Ovary (tissue), 9 donors: ENCODE results near the gene HIF1A. TPM values are rescaled to one million over a fixed set of nuclear protein-coding genes. Genes with fewer than 3 reads are reported as not detected.

Experiments
- DNase-seq, 5 donors: peaks; one replicate each; pipeline ENCODE4 v3.0.0-alpha.2; 2019 to 2020
- H3K27ac ChIP-seq, 2 donors: fragments of 200-600 bp; one replicate each; pipeline versions ENCODE4 v1.5.1 to v1.8.0; 2019 to 2022
- H3K27me3 ChIP-seq: fragments of 200-600 bp; one replicate; pipeline ENCODE4 v1.8.0; 2022
- H3K36me3 ChIP-seq: fragments of 200-600 bp; sonication (generic); one replicate; pipeline ENCODE4 v1.5.1; 2019
- H3K4me1 ChIP-seq: one replicate; pipeline ENCODE4 v1.8.1; 2013; ENCODE audit warnings: mild to moderate bottlenecking, moderate library complexity; ENCODE audit not compliant: insufficient read depth
- H3K4me3 ChIP-seq: fragments of 200-600 bp; sonication (generic); one replicate; pipeline ENCODE4 v1.5.1; 2017
- H3K9me3 ChIP-seq, 2 donors: fragments of 200-600 bp in 1 of 2; sonication (generic) in 1 of 2; one replicate each; pipeline versions ENCODE4 v1.5.1 to v1.8.1; 2013 to 2019; ENCODE audit warnings: mild to moderate bottlenecking in 1 of 2, moderate library complexity in 1 of 2
- EP300 ChIP-seq: sonication (generic); formaldehyde crosslinking; IDR thresholded peaks from one replicate; pipeline ENCODE4 v1.6.1; 2017; ENCODE audit warnings: antibody characterized with exemption
- POLR2A ChIP-seq: fragments of 450-650 bp; IDR thresholded peaks from one replicate; pipeline ENCODE4 v1.6.1; 2017; ENCODE audit warnings: antibody characterized with exemption, mild to moderate bottlenecking, moderate library complexity
- whole genome bisulfite sequencing, 3 donors: extraction: QIAGEN DNeasy Blood & Tissue Kit in 1 of 3; methylation state at CpG; one replicate each; pipeline versions ENCODE4 v1.1.5 to v1.1.7; 2013 to 2017; 5-methylcytosine and 5-hydroxymethylcytosine counted together
- intact Hi-C, 4 donors: fragments of 100-400 bp; cut with DNase I; formaldehyde crosslinking; loops; one replicate each; pipeline versions ENCODE4 v1.11.0 to v1.15.1; 2022 to 2023
- polyA plus RNA-seq, 2 donors: library from polyadenylated mRNA; stranded (reverse); fragments of 200-250 nt in 1 of 2; fragments of 350-450 nt in 1 of 2; fragmentation: Illumina TruSeq in 1 of 2; extraction: RNeasy Lipid Tissue Mini Kit (QIAGEN cat#74804) in 1 of 2; gene quantifications; one replicate each; pipeline ENCODE4 v1.2.3, GENCODE V29; 2013 to 2014
- total RNA-seq, 7 donors: library from RNA; depleted of rRNA in 2 of 7; stranded (reverse); fragments of >200 nt in 2 of 7; fragmentation: NEBNext Ultra II Directional in 3 of 7; extraction: Animal tissue kit (Norgen Biotek cat#: 25700) in 3 of 7; gene quantifications; one replicate each; pipeline versions ENCODE4 v1.1.0 to v1.2.4, GENCODE V29; 2016 to 2023
- TF ChIP-seq, protein P1 (sequence below), 3 donors: fragments of 450-650 bp in 2 of 3; fragments of 200-600 bp in 1 of 3; IDR thresholded peaks; one replicate each; pipeline versions ENCODE4 v1.5.1 to v1.8.0; 2016 to 2022; ENCODE audit warnings: antibody characterized with exemption in 3 of 3, mild to moderate bottlenecking in 1 of 3
- donor health status: DM: no; HTN: no; CAD: no; lungs with moderate emphysema.
- donor health status: DM: no; HTN: no; CAD: no.
- donor health status: Bipolar disorder and iron deficiency.
- donor health status: DM: yes; HTN: yes; CAD: no.
- donor health status: DM: no; HTN: no; CAD: no.
- donor health status: DM: yes; HTN: yes; CAD: no.

The HIF1A gene
- total and polyA plus RNA-seq, 9 donors: 41.6 to 204 (median 116) TPM

DNA sequence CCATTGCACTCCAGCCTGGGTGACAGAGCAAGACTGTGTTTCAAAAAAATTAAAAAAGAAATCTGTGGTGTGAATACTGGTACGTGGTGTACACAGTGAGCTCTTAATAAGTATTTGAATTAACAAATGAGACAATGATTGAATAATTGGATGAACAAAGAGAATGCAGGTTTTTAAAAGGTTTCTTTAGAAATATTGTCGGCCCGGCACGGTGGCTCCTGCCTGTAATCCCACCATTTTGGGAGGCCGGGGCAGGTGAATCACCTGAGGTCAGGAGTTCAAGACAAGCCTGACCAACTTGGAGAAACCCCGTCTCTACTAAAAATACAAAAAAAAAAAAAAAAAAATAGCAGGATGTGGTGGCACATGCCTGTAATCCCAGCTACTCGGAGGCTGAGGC is 6.6 kb downstream of the HIF1A start:
- intact Hi-C loops: no loop called here
- no peak for DNase-seq
- H3K27ac ChIP-seq: no peak overlapping the region
- no peaks in the 10 kb centered on the region for H3K9me3 ChIP-seq
- no peaks in the 10 kb centered on the region for H3K27me3 ChIP-seq
- no peaks in the 10 kb centered on the region for H3K36me3 ChIP-seq
- H3K4me3 ChIP-seq: no peak overlapping the region
- 79 to 91% (median 81%) methylated on average over 7 of the region's 7 CpGs for WGBS, 3 donors
- TF ChIP-seq POLR2A (no peak), EP300 (no peak)
- TF ChIP-seq, protein P1, sequence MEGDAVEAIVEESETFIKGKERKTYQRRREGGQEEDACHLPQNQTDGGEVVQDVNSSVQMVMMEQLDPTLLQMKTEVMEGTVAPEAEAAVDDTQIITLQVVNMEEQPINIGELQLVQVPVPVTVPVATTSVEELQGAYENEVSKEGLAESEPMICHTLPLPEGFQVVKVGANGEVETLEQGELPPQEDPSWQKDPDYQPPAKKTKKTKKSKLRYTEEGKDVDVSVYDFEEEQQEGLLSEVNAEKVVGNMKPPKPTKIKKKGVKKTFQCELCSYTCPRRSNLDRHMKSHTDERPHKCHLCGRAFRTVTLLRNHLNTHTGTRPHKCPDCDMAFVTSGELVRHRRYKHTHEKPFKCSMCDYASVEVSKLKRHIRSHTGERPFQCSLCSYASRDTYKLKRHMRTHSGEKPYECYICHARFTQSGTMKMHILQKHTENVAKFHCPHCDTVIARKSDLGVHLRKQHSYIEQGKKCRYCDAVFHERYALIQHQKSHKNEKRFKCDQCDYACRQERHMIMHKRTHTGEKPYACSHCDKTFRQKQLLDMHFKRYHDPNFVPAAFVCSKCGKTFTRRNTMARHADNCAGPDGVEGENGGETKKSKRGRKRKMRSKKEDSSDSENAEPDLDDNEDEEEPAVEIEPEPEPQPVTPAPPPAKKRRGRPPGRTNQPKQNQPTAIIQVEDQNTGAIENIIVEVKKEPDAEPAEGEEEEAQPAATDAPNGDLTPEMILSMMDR (IDR thresholded peaks at IDR 0.05): no peak
- peaks cover 9% of the 10 kb centered on the region for H3K4me1 ChIP-seq

DNA sequence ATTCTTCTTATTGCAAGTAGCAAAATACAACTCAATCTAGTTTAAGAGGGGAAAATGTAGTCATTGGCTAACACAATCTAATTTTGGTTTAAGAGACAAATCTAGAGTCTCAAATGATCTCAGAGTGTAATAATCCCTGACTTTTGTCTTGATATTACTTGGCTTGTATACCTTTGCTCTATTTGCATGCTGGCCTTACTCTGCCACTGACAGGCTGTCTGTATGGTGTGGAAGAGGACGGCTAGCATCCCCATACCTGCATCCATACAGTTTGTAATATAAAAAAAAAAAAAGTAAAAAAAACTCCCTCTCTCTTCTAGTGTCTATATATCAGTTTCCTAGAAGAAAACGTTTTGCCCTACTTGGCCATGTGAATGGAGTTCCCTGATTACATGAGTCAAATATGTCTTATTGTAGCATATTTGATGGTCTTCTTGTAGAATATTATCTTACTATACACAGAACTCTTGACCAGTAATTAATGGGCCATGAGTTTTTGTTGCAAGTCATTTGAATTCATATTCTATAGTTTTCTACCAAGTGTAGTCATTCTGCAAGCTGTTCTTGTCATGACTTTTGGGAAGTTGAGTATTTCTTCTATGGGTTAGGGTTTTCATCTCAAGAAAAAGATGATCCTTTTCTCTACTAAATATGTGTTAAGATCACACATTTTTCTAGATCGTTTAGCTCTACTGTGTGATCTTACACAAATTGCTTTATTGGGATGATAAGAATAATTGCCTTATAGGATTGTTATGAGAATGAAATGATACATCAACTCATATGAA is 8.2 kb downstream of the HIF1A start:
- no peak overlapping the region for H3K4me3 ChIP-seq
- H3K36me3 ChIP-seq: no peaks in the 10 kb centered on the region
- no peak overlapping the region for H3K27ac ChIP-seq
- intact Hi-C loops: no loop called here
- no peaks in the 10 kb centered on the region for H3K27me3 ChIP-seq
- H3K4me1 ChIP-seq: peaks cover 8% of the 10 kb centered on the region
- H3K9me3 ChIP-seq: no peaks in the 10 kb centered on the region
- 39 to 51% (median 45%) methylated on average over 3 of the region's 3 CpGs for WGBS, 3 donors
- no peak for TF ChIP-seq POLR2A
- TF ChIP-seq EP300: no peak
- TF ChIP-seq, protein P1 (IDR thresholded peaks at IDR 0.05): no peak
- DNase-seq: no peak

DNA sequence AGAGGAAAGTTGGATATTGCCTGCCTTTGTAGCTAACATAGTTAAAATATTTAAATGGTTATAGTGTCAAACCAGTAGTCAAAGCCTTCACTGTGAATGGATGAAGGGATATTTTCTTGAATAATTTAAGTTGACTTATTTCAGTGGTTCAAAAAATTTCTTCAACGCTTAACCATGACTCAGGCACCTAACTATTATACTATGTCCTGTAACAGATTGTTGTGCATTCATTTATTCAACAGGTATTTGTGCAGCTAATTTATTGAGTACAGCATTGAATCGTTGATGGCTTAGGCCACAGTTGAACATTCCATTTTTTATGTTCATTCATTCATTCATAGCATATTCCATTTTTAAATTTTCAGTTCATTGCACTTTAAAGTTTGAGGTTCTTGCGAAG is 9.2 kb downstream of the HIF1A start:
- H3K27ac ChIP-seq: no peak overlapping the region
- DNase-seq: no peak
- 77 to 87% (median 80%) methylated on average over 3 of the region's 3 CpGs for WGBS, 3 donors
- H3K27me3 ChIP-seq: no peaks in the 10 kb centered on the region
- TF ChIP-seq EP300 (no peak), POLR2A (no peak)
- TF ChIP-seq, protein P1 (IDR thresholded peaks at IDR 0.05): no peak
- H3K4me3 ChIP-seq: no peak overlapping the region
- H3K36me3 ChIP-seq: no peaks in the 10 kb centered on the region
- no peaks in the 10 kb centered on the region for H3K9me3 ChIP-seq
- peaks cover 6% of the 10 kb centered on the region for H3K4me1 ChIP-seq
- intact Hi-C loops: no loop called here

DNA sequence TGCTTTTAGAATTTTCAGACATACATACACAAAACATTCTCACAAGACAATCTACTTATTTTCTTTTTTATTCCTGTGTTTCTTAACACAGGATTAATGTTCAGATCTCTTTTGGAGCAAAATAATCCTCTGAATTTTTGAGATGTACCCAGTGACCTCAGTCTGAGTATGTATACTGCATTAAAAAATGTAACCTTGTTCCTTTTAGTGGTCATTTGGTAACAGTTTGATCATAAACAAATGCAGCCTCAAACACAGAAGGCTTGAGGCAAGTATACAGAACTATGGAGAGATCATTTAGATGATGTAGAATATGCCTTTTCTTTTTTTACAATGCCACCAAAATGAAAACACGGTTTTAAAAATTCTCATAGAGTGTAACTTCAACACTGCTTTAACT is 9.7 kb downstream of the HIF1A start:
- H3K4me3 ChIP-seq: no peak overlapping the region
- WGBS, 3 donors: 74 to 83% (median 79%) methylated on average over 1 of the region's 1 CpG
- no peaks in the 10 kb centered on the region for H3K36me3 ChIP-seq
- no peaks in the 10 kb centered on the region for H3K27me3 ChIP-seq
- peaks cover 6% of the 10 kb centered on the region for H3K4me1 ChIP-seq
- H3K9me3 ChIP-seq: no peaks in the 10 kb centered on the region
- intact Hi-C loops: no loop called here
- H3K27ac ChIP-seq: no peak overlapping the region
- DNase-seq: no peak
- TF ChIP-seq, protein P1 (IDR thresholded peaks at IDR 0.05): no peak
- TF ChIP-seq POLR2A (no peak), EP300 (no peak)
